GM12878 (cell line): ENCODE measurements around the gene FRYL. TPM values are rescaled to one million over a fixed set of nuclear protein-coding genes. Genes with fewer than 3 reads are reported as not detected.

Experiments used
- ATAC-seq: fragments of 200-7000 bp; cut with Tn5 transposase; 3 replicates; pipeline ENCODE4 v1.9.1; 2020; ENCODE audit warnings: mild to moderate bottlenecking, moderate library complexity
- BruUV-seq: library from RNA; stranded (reverse); fragments of 400-500 nt; replicated peaks from 2 replicates; lab custom pipeline; 2021; lab: Mats Ljungman, UMichigan
- CTCF ChIA-PET: fragments of 300-600 bp; sonication (Branson Sonifier 250); formaldehyde crosslinking; extraction: SDS; loops from one replicate; lab custom pipeline; 2021; ENCODE audit warnings: inconsistent platforms; lab: Yijun Ruan, JAX
- POLR2A ChIA-PET: fragments of 350-600 bp; formaldehyde crosslinking; extraction: SDS; loops from one replicate; lab custom pipeline; 2021; ENCODE audit warnings: inconsistent platforms; lab: Charles Lee
- RAD21 ChIA-PET: fragments of 300-600 bp; sonication (Branson Sonifier 250); formaldehyde crosslinking; loops from one replicate; lab custom pipeline; 2023; ENCODE audit warnings: antibody characterized with exemption; ENCODE audit not compliant: unreplicated experiment; lab: Charles Lee
- SMC1A ChIA-PET: fragments of 300-600 bp; sonication (Branson Sonifier 250); formaldehyde crosslinking; loops from one replicate; lab custom pipeline; 2023; ENCODE audit not compliant: unreplicated experiment, uncharacterized antibody; lab: Charles Lee
- DNase-seq: peaks from one replicate; pipeline ENCODE4 v3.0.0-alpha.2; 2011; ENCODE audit warnings: low read depth, low spot score
- FAIRE-seq: peaks from 3 replicates; lab custom pipeline; 2011; peaks lifted over from hg19 to GRCh38; lab: Jason Lieb, UNC
- H2AFZ ChIP-seq: 2 replicates; pipeline ENCODE4 v1.6.0; 2011; ENCODE audit warnings: low read depth, low read length, control low read depth; ENCODE audit not compliant: control insufficient read depth
- H3K27ac ChIP-seq: 2 replicates; pipeline ENCODE4 v1.5.1; 2011; ENCODE audit warnings: control low read depth; ENCODE audit not compliant: control insufficient read depth, insufficient read depth
- H3K27me3 ChIP-seq, 2 experiments: replicated peaks in 1 of 2; 2 replicates each; pipeline versions ENCODE4 v1.6.0 to v1.6.1; 2011; ENCODE audit warnings: low read length in 1 of 2; ENCODE audit not compliant: control insufficient read depth in 2 of 2, insufficient read depth in 2 of 2
- H3K36me3 ChIP-seq, 2 experiments: 2 replicates each; pipeline ENCODE4 v1.5.1; 2011; ENCODE audit warnings: low read length in 1 of 2; ENCODE audit not compliant: control insufficient read depth in 2 of 2, insufficient read depth in 2 of 2
- H3K4me1 ChIP-seq: 2 replicates; pipeline ENCODE4 v1.6.1; 2011; ENCODE audit warnings: mild to moderate bottlenecking, low read length, moderate library complexity, mixed read lengths; ENCODE audit not compliant: control insufficient read depth, insufficient read depth
- H3K4me2 ChIP-seq: 2 replicates; pipeline ENCODE4 v1.6.0; 2011; ENCODE audit warnings: control low read depth; ENCODE audit not compliant: control insufficient read depth, insufficient read depth
- H3K4me3 ChIP-seq: fragments of 200-600 bp; sonication (generic); 2 replicates; pipeline ENCODE4 v1.5.1; 2016
- H3K79me2 ChIP-seq: 2 replicates; pipeline ENCODE4 v1.6.0; 2011; ENCODE audit warnings: low read length; ENCODE audit not compliant: control insufficient read depth, insufficient read depth
- H3K9ac ChIP-seq: 2 replicates; pipeline ENCODE4 v1.8.0; 2011; ENCODE audit warnings: low read length, control low read depth, mixed read lengths; ENCODE audit not compliant: control insufficient read depth, insufficient read depth
- H3K9me3 ChIP-seq: replicated peaks from 3 replicates; pipeline ENCODE4 v1.5.1; 2011; ENCODE audit warnings: mild to moderate bottlenecking, low read length; ENCODE audit not compliant: control insufficient read depth, insufficient read depth
- H4K20me1 ChIP-seq: 2 replicates; pipeline ENCODE4 v1.6.0; 2011; ENCODE audit not compliant: control insufficient read depth, insufficient read depth
- ATF7 ChIP-seq: fragments of 450-650 bp; IDR thresholded peaks from 2 replicates; pipeline ENCODE4 v1.6.1; 2016; ENCODE audit warnings: low read depth, mild to moderate bottlenecking
- BACH1 ChIP-seq: fragments of 450-650 bp; IDR thresholded peaks from 2 replicates; pipeline ENCODE4 v1.6.1; 2017; ENCODE audit warnings: mild to moderate bottlenecking, borderline replicate concordance
- BMI1 ChIP-seq: fragments of 450-650 bp; IDR thresholded peaks from 2 replicates; pipeline ENCODE4 v1.6.1; 2016; ENCODE audit warnings: mild to moderate bottlenecking, moderate library complexity, borderline replicate concordance
- HDGF ChIP-seq: fragments of 450-650 bp; IDR thresholded peaks from 2 replicates; pipeline ENCODE4 v1.6.1; 2016; ENCODE audit warnings: antibody characterized with exemption
- KLF5 ChIP-seq: fragments of 450-650 bp; IDR thresholded peaks from 2 replicates; pipeline ENCODE4 v1.6.1; 2014; ENCODE audit warnings: mild to moderate bottlenecking; ENCODE audit not compliant: partially characterized antibody
- NFYB ChIP-seq: IDR thresholded peaks from 2 replicates; pipeline ENCODE4 v1.6.1; 2011; ENCODE audit warnings: low read depth, mild to moderate bottlenecking, low read length, improper control_type of control experiment, moderate library complexity; ENCODE audit not compliant: insufficient read depth
- PML ChIP-seq: IDR thresholded peaks from 2 replicates; pipeline ENCODE4 v1.6.1; 2012; ENCODE audit warnings: low read length, inconsistent platforms
- POU2F2 ChIP-seq: IDR thresholded peaks from 3 replicates; pipeline ENCODE4 v1.6.1; 2011; ENCODE audit warnings: low read depth, mild to moderate bottlenecking, low read length, borderline replicate concordance
- RAD21 ChIP-seq: IDR thresholded peaks from 2 replicates; pipeline ENCODE4 v1.6.1; 2011; ENCODE audit warnings: mild to moderate bottlenecking, low read depth, low read length, moderate library complexity; ENCODE audit not compliant: insufficient read depth
- RFX5 ChIP-seq: IDR thresholded peaks from 2 replicates; pipeline ENCODE4 v1.6.1; 2011; ENCODE audit warnings: low read depth, low read length, improper control_type of control experiment
- TARDBP ChIP-seq: IDR thresholded peaks from 2 replicates; pipeline ENCODE4 v1.6.1; 2016; ENCODE audit warnings: borderline replicate concordance
- TCF3 ChIP-seq: IDR thresholded peaks from 2 replicates; pipeline ENCODE4 v1.6.1; 2012; ENCODE audit warnings: low read depth, mild to moderate bottlenecking, low read length, borderline replicate concordance; ENCODE audit not compliant: insufficient read depth
- WGBS: methylation state at CpG from one replicate; pipeline ENCODE4 v1.1.6; 2016; ENCODE audit warnings: low lambda C conversion rate; ENCODE audit not compliant: insufficient replicate concordance, insufficient coverage; ENCODE audit errors: missing lambda C conversion rate; 5-methylcytosine and 5-hydroxymethylcytosine counted together
- in situ Hi-C: fragments of 300-500 bp; cut with MboI; formaldehyde crosslinking; loops from 9 replicates; pipeline ENCODE4 v1.14.3; 2018; ENCODE audit warnings: mixed read lengths
- intact Hi-C: fragments of 100-400 bp; cut with micrococcal nuclease; formaldehyde crosslinking; loops from one replicate; pipeline ENCODE4 v1.14.2; 2022; ENCODE audit not compliant: unreplicated experiment
- polyA plus RNA-seq, 11 experiments: library from polyadenylated mRNA; depleted of rRNA in 4 of 11; unstranded in 6 of 11; stranded (reverse) in 5 of 11; fragments of >200 nt; fragmentation: Nextera tagmentation in 4 of 11; fragmentation: Illumina TruSeq in 1 of 11; extraction: Ambion mirVana in 4 of 11; extraction: Trizol in 1 of 11; gene quantifications; 1 replicate in 1 of 11; 2 replicates in 10 of 11; pipeline versions ENCODE4 v1.2.1 to v1.2.3, GENCODE V29; 2011 to 2016; ENCODE audit warnings: inconsistent platforms in 2 of 11, missing spikeins in 2 of 11, low read depth in 1 of 11
- total RNA-seq, 4 experiments: library from RNA; depleted of rRNA in 3 of 4; stranded (reverse); fragments of >200 nt in 3 of 4; fragmentation: Illumina TruSeq in 1 of 4; extraction: Trizol in 1 of 4; gene quantifications; 2 replicates each; pipeline versions ENCODE4 v1.2.1 to v1.2.3, GENCODE V29; 2013 to 2021
- TF ChIP-seq, protein P1 (sequence below): fragments of 450-650 bp; IDR thresholded peaks from 2 replicates; pipeline ENCODE4 v1.6.1; 2016; ENCODE audit warnings: mild to moderate bottlenecking
- TF ChIP-seq, protein P2 (sequence below): fragments of 450-650 bp; conservative IDR thresholded peaks from 2 replicates; pipeline ENCODE4 v1.6.1; 2017; ENCODE audit warnings: mild to moderate bottlenecking, moderate library complexity
- TF ChIP-seq, protein P3 (sequence below): IDR thresholded peaks from 2 replicates; pipeline ENCODE4 v1.6.1; 2011; ENCODE audit warnings: borderline replicate concordance, low read depth, mild to moderate bottlenecking, moderate library complexity, low read length; ENCODE audit not compliant: insufficient read depth, poor library complexity, severe bottlenecking
- TF ChIP-seq, protein P4 (sequence below): fragments of 450-650 bp; IDR thresholded peaks from 2 replicates; pipeline ENCODE4 v1.6.1; 2016; ENCODE audit warnings: mild to moderate bottlenecking, moderate library complexity, borderline replicate concordance

The FRYL gene
- total and polyA plus RNA-seq, 10 of the 15 experiments (the other 5 are each of a cell fraction or from before 2014, with no cell fraction given) = 10.3 to 50.6 (median 28.7) TPM

DNA sequence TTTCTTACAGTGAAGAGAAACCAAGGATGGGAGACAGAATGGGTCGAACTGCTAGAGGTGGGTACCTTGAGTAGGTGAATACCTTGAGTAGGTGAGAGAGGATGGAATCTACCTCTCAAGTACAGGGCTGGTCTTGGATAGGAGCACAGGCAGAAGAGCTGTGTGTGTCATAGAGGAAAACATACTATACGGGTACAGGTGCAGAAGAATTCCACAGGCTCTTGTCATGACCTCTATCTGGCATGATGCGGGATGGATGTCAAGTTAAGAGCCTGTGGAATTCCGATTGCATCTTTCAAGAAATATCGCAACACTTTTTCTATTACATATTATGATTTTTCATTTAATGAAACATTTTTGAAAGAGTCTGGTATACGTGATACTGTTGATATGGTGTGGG lies 32.8 kb upstream of the FRYL start:
- CTCF ChIA-PET = interaction anchor here (0.7 to 1.3 kb wide), 2 partner anchors 44 to 133 kb away, joined by 3 read pairs; no protein-coding TSS in a partner anchor
- H3K79me2 ChIP-seq = no peaks in the 10 kb centered on the region
- no peak overlapping the region for H2AFZ ChIP-seq
- in situ Hi-C loops (no loop called here), intact Hi-C loops (no loop called here)
- H3K4me1 ChIP-seq = peaks cover 15% of the 10 kb centered on the region; the same call in 1 of the 2 replicates
- DNase-seq = no peak
- H3K9ac ChIP-seq = no peak overlapping the region
- RAD21 ChIA-PET = interaction anchor here (1.5 kb wide), 1 partner anchor 25 kb away, joined by 3 read pairs; no protein-coding TSS in a partner anchor
- H3K36me3 ChIP-seq = no peaks in the 10 kb centered on the region
- H3K9me3 ChIP-seq = no peaks in the 10 kb centered on the region
- H3K4me2 ChIP-seq = no peak overlapping the region
- H3K4me3 ChIP-seq = no peak overlapping the region
- ATAC-seq = no peak
- BruUV-seq = no TSS peak
- no peak overlapping the region for H3K27ac ChIP-seq
- no peak for TF ChIP-seq ATF7
- TF ChIP-seq, protein P1, sequence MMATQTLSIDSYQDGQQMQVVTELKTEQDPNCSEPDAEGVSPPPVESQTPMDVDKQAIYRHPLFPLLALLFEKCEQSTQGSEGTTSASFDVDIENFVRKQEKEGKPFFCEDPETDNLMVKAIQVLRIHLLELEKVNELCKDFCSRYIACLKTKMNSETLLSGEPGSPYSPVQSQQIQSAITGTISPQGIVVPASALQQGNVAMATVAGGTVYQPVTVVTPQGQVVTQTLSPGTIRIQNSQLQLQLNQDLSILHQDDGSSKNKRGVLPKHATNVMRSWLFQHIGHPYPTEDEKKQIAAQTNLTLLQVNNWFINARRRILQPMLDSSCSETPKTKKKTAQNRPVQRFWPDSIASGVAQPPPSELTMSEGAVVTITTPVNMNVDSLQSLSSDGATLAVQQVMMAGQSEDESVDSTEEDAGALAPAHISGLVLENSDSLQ = no peak
- TF ChIP-seq, protein P2, sequence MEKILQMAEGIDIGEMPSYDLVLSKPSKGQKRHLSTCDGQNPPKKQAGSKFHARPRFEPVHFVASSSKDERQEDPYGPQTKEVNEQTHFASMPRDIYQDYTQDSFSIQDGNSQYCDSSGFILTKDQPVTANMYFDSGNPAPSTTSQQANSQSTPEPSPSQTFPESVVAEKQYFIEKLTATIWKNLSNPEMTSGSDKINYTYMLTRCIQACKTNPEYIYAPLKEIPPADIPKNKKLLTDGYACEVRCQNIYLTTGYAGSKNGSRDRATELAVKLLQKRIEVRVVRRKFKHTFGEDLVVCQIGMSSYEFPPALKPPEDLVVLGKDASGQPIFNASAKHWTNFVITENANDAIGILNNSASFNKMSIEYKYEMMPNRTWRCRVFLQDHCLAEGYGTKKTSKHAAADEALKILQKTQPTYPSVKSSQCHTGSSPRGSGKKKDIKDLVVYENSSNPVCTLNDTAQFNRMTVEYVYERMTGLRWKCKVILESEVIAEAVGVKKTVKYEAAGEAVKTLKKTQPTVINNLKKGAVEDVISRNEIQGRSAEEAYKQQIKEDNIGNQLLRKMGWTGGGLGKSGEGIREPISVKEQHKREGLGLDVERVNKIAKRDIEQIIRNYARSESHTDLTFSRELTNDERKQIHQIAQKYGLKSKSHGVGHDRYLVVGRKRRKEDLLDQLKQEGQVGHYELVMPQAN = no peak
- no peak for TF ChIP-seq RFX5
- TF ChIP-seq, protein P3, sequence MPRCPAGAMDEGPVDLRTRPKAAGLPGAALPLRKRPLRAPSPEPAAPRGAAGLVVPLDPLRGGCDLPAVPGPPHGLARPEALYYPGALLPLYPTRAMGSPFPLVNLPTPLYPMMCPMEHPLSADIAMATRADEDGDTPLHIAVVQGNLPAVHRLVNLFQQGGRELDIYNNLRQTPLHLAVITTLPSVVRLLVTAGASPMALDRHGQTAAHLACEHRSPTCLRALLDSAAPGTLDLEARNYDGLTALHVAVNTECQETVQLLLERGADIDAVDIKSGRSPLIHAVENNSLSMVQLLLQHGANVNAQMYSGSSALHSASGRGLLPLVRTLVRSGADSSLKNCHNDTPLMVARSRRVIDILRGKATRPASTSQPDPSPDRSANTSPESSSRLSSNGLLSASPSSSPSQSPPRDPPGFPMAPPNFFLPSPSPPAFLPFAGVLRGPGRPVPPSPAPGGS = no peak
- TF ChIP-seq, protein P4, sequence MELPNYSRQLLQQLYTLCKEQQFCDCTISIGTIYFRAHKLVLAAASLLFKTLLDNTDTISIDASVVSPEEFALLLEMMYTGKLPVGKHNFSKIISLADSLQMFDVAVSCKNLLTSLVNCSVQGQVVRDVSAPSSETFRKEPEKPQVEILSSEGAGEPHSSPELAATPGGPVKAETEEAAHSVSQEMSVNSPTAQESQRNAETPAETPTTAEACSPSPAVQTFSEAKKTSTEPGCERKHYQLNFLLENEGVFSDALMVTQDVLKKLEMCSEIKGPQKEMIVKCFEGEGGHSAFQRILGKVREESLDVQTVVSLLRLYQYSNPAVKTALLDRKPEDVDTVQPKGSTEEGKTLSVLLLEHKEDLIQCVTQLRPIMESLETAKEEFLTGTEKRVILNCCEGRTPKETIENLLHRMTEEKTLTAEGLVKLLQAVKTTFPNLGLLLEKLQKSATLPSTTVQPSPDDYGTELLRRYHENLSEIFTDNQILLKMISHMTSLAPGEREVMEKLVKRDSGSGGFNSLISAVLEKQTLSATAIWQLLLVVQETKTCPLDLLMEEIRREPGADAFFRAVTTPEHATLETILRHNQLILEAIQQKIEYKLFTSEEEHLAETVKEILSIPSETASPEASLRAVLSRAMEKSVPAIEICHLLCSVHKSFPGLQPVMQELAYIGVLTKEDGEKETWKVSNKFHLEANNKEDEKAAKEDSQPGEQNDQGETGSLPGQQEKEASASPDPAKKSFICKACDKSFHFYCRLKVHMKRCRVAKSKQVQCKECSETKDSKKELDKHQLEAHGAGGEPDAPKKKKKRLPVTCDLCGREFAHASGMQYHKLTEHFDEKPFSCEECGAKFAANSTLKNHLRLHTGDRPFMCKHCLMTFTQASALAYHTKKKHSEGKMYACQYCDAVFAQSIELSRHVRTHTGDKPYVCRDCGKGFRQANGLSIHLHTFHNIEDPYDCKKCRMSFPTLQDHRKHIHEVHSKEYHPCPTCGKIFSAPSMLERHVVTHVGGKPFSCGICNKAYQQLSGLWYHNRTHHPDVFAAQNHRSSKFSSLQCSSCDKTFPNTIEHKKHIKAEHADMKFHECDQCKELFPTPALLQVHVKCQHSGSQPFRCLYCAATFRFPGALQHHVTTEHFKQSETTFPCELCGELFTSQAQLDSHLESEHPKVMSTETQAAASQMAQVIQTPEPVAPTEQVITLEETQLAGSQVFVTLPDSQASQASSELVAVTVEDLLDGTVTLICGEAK = no peak
- TF ChIP-seq BMI1 = no peak
- TF ChIP-seq NFYB = no peak
- TF ChIP-seq PML = no peak
- TF ChIP-seq POU2F2 = no peak
- TF ChIP-seq KLF5 = no peak
- TF ChIP-seq TCF3 = no peak
- no peak for TF ChIP-seq BACH1
- TF ChIP-seq RAD21 = no peak
- TF ChIP-seq TARDBP = no peak
- no peak for TF ChIP-seq HDGF
- no peak for FAIRE-seq
- SMC1A ChIA-PET = interaction anchor here (1.3 to 1.9 kb wide), 2 partner anchors 16 to 32 kb away, joined by 4 to 5 read pairs; partner anchors contain the start of gene FRYL
- no peaks in the 10 kb centered on the region for H4K20me1 ChIP-seq
- H3K27me3 ChIP-seq = no peaks in the 10 kb centered on the region
- POLR2A ChIA-PET = no interaction called here
- WGBS = 83% methylated on average over 6 of the region's 6 CpGs
